K562 (cell line): ENCODE measurements around the gene NPC1. TPM values are rescaled to one million over a fixed set of nuclear protein-coding genes. Genes with fewer than 3 reads are reported as not detected.

ENCODE experiments used
- BHLHE40 ChIP-seq: IDR thresholded peaks from 2 replicates; pipeline ENCODE4 v1.6.1; 2011; ENCODE audit warnings: low read length, improper control_type of control experiment
- CBFB ChIP-seq: sonication (generic); formaldehyde crosslinking; IDR thresholded peaks from 2 replicates; pipeline ENCODE4 v1.4.0; 2020; ENCODE audit warnings: mild to moderate bottlenecking, missing genetic modification reagents
- CLOCK ChIP-seq: fragments of 250-450 bp; sonication (Bioruptor Pico); IDR thresholded peaks from 2 replicates; pipeline ENCODE4 v1.4.0; 2020; ENCODE audit warnings: mild to moderate bottlenecking, moderate library complexity, borderline replicate concordance
- HMGXB4 ChIP-seq: sonication (generic); formaldehyde crosslinking; IDR thresholded peaks from 2 replicates; pipeline ENCODE4 v1.8.1; 2023; ENCODE audit warnings: mild to moderate bottlenecking, missing genetic modification reagents
- MGA ChIP-seq: fragments of 450-650 bp; IDR thresholded peaks from 2 replicates; pipeline ENCODE4 v1.6.1; 2016; ENCODE audit warnings: mild to moderate bottlenecking, moderate library complexity
- TFE3 ChIP-seq: fragments of 450-650 bp; formaldehyde crosslinking; IDR thresholded peaks from 2 replicates; pipeline ENCODE4 v1.4.0; 2020; ENCODE audit warnings: mild to moderate bottlenecking, mixed read lengths
- TSC22D4 ChIP-seq: fragments of 450-650 bp; IDR thresholded peaks from 2 replicates; pipeline ENCODE4 v1.6.1; 2016; ENCODE audit warnings: missing genetic modification characterization, missing biosample characterization, control low read depth
- polyA plus RNA-seq, 8 experiments: library from polyadenylated mRNA; depleted of rRNA in 4 of 8; stranded (reverse) in 5 of 8; unstranded in 3 of 8; fragments of >200 nt; fragmentation: Nextera tagmentation in 2 of 8; fragmentation: Illumina TruSeq in 1 of 8; extraction: Ambion mirVana in 2 of 8; extraction: Trizol in 1 of 8; gene quantifications; 2 replicates each; pipeline versions ENCODE4 v1.2.1 to v1.2.3, GENCODE V29; 2011 to 2014; ENCODE audit warnings: inconsistent platforms in 1 of 8, missing spikeins in 1 of 8
- total RNA-seq, 7 experiments: library from RNA; depleted of rRNA in 6 of 7; stranded (reverse); fragments of >200 nt in 6 of 7; fragmentation: Illumina TruSeq in 2 of 7; extraction: Trizol in 2 of 7; gene quantifications; 2 replicates each; pipeline versions ENCODE4 v1.2.1 to v1.2.3, GENCODE V29; 2011 to 2021; ENCODE audit warnings: low replicate concordance in 1 of 7

Gene NPC1
- total and polyA plus RNA-seq, 9 of the 15 experiments (the other 6 are each of a cell fraction or from before 2014, with no cell fraction given): 17.1 to 45.9 (median 27.6) TPM

DNA sequence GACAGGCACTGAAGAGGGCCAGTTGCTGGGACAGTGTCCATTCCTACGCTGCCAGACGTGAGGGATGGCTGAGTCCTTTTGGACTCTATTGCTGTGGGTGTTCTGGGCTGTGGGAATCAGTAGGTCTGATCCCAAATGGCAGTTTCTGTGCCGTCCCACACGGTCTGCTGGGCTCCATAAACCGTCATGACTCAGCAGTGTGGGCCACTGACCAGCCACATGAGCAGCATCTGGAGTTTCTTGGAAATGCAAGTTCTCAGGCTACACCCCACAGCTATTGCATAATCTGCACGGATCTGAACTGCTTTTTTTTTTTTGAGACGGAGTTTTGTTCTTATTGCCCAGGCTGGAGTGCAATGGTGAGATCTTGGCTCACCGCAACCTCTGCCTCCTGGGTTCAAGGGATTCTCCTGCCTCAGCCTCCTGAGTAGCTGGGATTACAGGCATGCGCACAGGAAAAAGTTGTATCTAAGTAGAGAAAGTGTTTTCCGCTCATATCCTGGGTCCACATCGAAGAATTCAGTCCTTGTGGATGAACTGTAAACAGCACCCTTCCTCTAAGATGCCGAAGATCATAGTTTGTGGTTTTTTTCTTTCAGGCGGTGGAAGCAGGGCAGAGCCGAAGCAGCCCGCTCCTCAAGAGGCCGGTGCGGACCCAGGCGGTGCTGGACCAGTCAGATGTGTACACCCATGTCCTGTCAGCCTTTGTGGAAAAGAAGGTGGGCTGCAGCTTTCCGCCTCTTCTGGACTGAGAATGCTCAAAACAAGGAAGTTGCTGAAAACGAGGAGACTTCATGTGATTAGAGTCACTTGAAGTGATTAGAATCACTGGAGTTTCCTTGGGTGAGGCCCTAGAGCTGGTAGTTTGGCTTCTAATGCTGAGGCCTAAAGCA lies 57.5 kb downstream of the NPC1 start (continued):
- peak; percentile 75 for TF ChIP-seq BHLHE40
- no peak for TF ChIP-seq CBFB (CRISPR knock-in tag)
- TF ChIP-seq HMGXB4 (CRISPR knock-in tag): no peak
- no peak for TF ChIP-seq TSC22D4 (tag)
- TF ChIP-seq CLOCK: no peak
- TF ChIP-seq TFE3 (CRISPR knock-in tag): no peak
- peak; percentile 90 for TF ChIP-seq MGA
